ENCODE measurements around the gene FASTKD2.

DNA sequence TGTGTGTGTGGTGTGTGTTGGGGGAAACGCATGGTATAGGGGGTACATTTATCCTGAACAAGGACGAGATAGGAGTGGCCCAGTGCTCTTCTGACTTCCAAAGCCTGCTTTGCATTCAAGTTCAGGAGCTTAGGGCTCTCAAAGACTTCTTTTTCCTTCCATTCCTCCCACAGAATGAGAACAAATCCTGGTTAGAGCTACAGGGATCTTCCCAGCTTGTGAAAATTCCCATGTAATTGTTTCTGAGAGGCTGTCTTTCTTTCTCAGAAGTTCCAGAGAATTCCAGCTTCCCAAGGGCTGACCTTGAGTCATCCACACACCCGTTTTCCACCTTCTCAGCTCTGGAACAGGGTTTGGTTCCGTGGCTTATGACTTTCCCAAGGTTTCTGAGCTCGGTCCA lies 38.9 kb downstream of the FASTKD2 start:
- TF ChIP-seq, protein P1, sequence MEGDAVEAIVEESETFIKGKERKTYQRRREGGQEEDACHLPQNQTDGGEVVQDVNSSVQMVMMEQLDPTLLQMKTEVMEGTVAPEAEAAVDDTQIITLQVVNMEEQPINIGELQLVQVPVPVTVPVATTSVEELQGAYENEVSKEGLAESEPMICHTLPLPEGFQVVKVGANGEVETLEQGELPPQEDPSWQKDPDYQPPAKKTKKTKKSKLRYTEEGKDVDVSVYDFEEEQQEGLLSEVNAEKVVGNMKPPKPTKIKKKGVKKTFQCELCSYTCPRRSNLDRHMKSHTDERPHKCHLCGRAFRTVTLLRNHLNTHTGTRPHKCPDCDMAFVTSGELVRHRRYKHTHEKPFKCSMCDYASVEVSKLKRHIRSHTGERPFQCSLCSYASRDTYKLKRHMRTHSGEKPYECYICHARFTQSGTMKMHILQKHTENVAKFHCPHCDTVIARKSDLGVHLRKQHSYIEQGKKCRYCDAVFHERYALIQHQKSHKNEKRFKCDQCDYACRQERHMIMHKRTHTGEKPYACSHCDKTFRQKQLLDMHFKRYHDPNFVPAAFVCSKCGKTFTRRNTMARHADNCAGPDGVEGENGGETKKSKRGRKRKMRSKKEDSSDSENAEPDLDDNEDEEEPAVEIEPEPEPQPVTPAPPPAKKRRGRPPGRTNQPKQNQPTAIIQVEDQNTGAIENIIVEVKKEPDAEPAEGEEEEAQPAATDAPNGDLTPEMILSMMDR (IDR thresholded peaks at IDR 0.05), result no peak
- TF ChIP-seq POLR2A (IDR thresholded peaks at IDR 0.05), result no peak

Measured in prostate gland (tissue), 2 donors.